Smooth muscle cell (in vitro differentiated cells): ENCODE measurements around the gene PRAF2. TPM values are rescaled to one million over a fixed set of nuclear protein-coding genes. Genes with fewer than 3 reads are reported as not detected.
A peak's percentile ranks its signal among the peaks of the same experiment; 100 is the strongest.

Experiments
- DNase-seq: peaks from one replicate; lab custom pipeline; 2025; ENCODE audit not compliant: unreplicated experiment; lab: John Stamatoyannopoulos, UW
- H2AFZ ChIP-seq: fragments of 200-600 bp; sonication (generic); 2 replicates; pipeline ENCODE4 v1.6.0; 2016; ENCODE audit warnings: antibody characterized with exemption, low read depth, mild to moderate bottlenecking
- H3F3A ChIP-seq: fragments of 200-600 bp; sonication (generic); 2 replicates; pipeline ENCODE4 v1.6.0; 2017; ENCODE audit warnings: antibody characterized with exemption, low read depth
- H3K27ac ChIP-seq: fragments of 200-600 bp; sonication (generic); 2 replicates; pipeline ENCODE4 v1.5.1; 2016; ENCODE audit warnings: low read depth, mild to moderate bottlenecking
- H3K27me3 ChIP-seq: fragments of 200-600 bp; sonication (generic); 2 replicates; pipeline ENCODE4 v1.6.1; 2016; ENCODE audit warnings: low read depth, mild to moderate bottlenecking
- H3K36me3 ChIP-seq: fragments of 200-600 bp; sonication (generic); 2 replicates; pipeline ENCODE4 v1.5.1; 2016; ENCODE audit warnings: low read depth
- H3K4me1 ChIP-seq: fragments of 200-600 bp; sonication (generic); 2 replicates; pipeline ENCODE4 v1.5.1; 2016; ENCODE audit warnings: low read depth
- H3K4me2 ChIP-seq: fragments of 200-600 bp; sonication (generic); 2 replicates; pipeline ENCODE4 v1.6.0; 2016; ENCODE audit warnings: mild to moderate bottlenecking
- H3K4me3 ChIP-seq: fragments of 200-600 bp; sonication (generic); 2 replicates; pipeline ENCODE4 v1.5.1; 2016; ENCODE audit warnings: mild to moderate bottlenecking
- H3K79me2 ChIP-seq: fragments of 200-600 bp; sonication (generic); 2 replicates; pipeline ENCODE4 v1.6.0; 2016; ENCODE audit warnings: low read depth, mild to moderate bottlenecking
- H3K9ac ChIP-seq: fragments of 200-600 bp; sonication (generic); 2 replicates; pipeline ENCODE4 v1.6.0; 2016; ENCODE audit warnings: low read depth
- H3K9me3 ChIP-seq: fragments of 200-600 bp; sonication (generic); replicated peaks from 2 replicates; pipeline ENCODE4 v1.5.1; 2016; ENCODE audit warnings: low read depth
- H4K20me1 ChIP-seq: fragments of 200-600 bp; sonication (generic); 2 replicates; pipeline ENCODE4 v1.6.0; 2016; ENCODE audit warnings: low read depth
- WGBS: methylation state at CpG from one replicate; pipeline ENCODE4 v1.1.7; 2016; ENCODE audit warnings: low lambda C conversion rate; 5-methylcytosine and 5-hydroxymethylcytosine counted together
- polyA plus RNA-seq: library from polyadenylated mRNA; unstranded; fragments of >200 nt; fragmentation: Nextera tagmentation; extraction: Ambion mirVana; gene quantifications from 2 replicates; pipeline ENCODE4 v1.2.1, GENCODE V29; 2016
- total RNA-seq: library from RNA; depleted of rRNA; stranded (reverse); fragments of >200 nt; gene quantifications from 2 replicates; pipeline ENCODE4 v1.2.3, GENCODE V29; 2014
- TF ChIP-seq, protein P1 (sequence below): fragments of 200-600 bp; sonication (generic); IDR thresholded peaks from 2 replicates; pipeline ENCODE4 v1.5.1; 2017; ENCODE audit warnings: borderline replicate concordance, mild to moderate bottlenecking, antibody characterized with exemption; ENCODE audit not compliant: insufficient read depth, poor library complexity, severe bottlenecking

PRAF2 gene
- total and polyA plus RNA-seq, 2 experiments from 2014 or later = 43.6 to 143 TPM

DNA sequence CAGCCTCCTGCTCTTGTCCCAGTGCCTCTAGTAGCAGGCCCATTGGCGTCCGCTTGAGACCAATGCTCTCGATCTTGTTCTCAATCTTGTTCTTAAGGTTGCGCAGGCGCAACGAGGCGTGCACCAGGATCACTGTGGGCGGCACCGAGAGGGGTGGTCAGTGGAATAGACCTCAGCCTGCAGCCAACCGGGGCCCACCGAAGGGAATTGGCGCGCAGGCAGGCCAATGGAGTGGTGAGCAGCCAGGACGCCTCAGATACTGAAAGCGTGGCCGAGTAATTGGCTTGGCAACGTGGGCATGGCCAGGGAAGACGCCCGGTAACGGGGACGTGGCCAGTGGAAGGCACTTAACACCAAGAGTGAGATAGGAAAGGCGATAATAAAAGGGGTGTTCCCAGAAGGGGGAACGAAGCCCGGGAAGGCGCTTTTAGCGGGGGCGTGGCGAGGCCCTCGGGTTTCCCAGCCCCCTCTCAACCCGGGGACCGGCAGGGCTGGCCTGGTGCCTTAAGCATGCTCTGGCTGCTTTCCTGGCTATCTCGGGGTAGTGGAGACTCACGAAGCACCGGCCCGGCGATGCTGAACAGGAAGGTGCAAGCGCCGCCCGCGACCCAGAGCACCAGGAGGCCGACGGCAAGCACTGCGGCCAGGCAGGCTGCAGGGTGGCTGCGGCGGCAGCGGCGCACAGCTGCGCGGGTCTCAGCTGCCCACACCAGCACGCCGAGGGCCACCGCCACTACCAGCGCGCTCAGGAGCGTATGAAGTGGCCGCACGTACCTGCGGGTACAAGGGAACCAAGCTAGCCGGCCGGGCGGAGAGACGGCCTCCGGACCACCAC lies 1.7 kb downstream of the PRAF2 start:
- no peaks in the 10 kb centered on the region for H4K20me1 ChIP-seq

DNA sequence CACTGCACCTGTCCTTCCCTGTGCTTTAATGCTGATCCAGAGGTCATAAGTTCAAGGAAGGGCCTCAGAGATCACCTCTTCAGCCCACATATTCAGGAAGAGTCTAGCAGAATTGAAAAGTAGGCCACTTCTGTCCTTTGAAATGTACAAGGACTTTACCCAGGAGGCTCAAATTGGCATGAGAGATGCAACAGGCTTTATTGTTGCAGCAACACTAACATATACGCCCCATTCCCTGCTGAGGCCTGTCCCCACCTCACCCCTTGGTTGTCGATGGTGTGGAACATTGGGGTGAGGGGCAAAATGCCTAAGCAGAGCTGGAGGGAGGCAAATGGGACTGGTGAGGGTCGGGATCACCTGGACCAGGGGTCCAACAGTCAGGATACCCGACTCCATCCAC lies 2.8 kb downstream of the PRAF2 start:
- H3F3A ChIP-seq = no peaks in the 10 kb centered on the region
- WGBS = 90% methylated on average over 4 of the region's 4 CpGs
- no peaks in the 10 kb centered on the region for H3K4me1 ChIP-seq
- no peaks in the 10 kb centered on the region for H3K27me3 ChIP-seq
- no peak for DNase-seq
- H2AFZ ChIP-seq = no peak overlapping the region
- TF ChIP-seq, protein P1, sequence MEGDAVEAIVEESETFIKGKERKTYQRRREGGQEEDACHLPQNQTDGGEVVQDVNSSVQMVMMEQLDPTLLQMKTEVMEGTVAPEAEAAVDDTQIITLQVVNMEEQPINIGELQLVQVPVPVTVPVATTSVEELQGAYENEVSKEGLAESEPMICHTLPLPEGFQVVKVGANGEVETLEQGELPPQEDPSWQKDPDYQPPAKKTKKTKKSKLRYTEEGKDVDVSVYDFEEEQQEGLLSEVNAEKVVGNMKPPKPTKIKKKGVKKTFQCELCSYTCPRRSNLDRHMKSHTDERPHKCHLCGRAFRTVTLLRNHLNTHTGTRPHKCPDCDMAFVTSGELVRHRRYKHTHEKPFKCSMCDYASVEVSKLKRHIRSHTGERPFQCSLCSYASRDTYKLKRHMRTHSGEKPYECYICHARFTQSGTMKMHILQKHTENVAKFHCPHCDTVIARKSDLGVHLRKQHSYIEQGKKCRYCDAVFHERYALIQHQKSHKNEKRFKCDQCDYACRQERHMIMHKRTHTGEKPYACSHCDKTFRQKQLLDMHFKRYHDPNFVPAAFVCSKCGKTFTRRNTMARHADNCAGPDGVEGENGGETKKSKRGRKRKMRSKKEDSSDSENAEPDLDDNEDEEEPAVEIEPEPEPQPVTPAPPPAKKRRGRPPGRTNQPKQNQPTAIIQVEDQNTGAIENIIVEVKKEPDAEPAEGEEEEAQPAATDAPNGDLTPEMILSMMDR = no peak
- H4K20me1 ChIP-seq = no peaks in the 10 kb centered on the region
- H3K36me3 ChIP-seq = no peaks in the 10 kb centered on the region
- no peak overlapping the region for H3K27ac ChIP-seq
- H3K4me2 ChIP-seq = no peak overlapping the region
- H3K9ac ChIP-seq = no peak overlapping the region
- H3K4me3 ChIP-seq = no peak overlapping the region
- H3K79me2 ChIP-seq = peaks cover 7% of the 10 kb centered on the region
- H3K9me3 ChIP-seq = no peaks in the 10 kb centered on the region

More for the DNA sequence above, 1.7 kb downstream of the PRAF2 start:
- Histone ChIP-seq H3K4me1 (no peaks in the 10 kb centered on the region), H3K79me2 (peaks cover 7% of the 10 kb centered on the region), H3K27ac (no peak overlapping the region), H3K9ac (no peak overlapping the region), H3K4me3 (peak overlapping the region; percentile 71), H3K36me3 (no peaks in the 10 kb centered on the region), H3F3A (no peaks in the 10 kb centered on the region), H3K4me2 (peak overlapping the region; percentile 86), H3K27me3 (no peaks in the 10 kb centered on the region), H3K9me3 (no peaks in the 10 kb centered on the region), H2AFZ (no peak overlapping the region)
- WGBS = 89% methylated on average over 55 of the region's 63 CpGs
- DNase-seq = no peak
- TF ChIP-seq, protein P1 = no peak

DNA sequence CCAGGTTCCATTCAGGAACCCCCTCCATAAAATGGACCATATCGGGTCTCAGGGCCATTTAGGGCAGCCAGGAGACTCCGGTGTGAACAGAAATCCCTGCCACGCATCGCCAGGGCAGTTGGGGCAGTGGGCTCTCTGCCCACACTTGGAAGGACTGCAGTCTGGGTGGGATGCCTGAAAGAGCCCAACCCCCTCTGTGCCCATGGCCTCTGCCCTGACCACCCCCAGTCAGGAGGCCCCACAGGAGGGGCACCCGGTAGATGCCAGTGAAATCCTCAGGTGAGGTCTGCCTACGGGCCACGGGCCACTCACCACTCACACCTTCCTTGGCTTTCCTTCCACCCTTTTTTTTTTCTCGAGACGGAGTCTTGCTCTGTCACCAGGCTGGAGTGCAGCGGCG lies 4.8 kb downstream of the PRAF2 start:
- Histone ChIP-seq H3K4me1 (no peaks in the 10 kb centered on the region), H3K4me2 (no peak overlapping the region), H3K27me3 (no peaks in the 10 kb centered on the region), H3F3A (no peaks in the 10 kb centered on the region), H2AFZ (no peak overlapping the region), H4K20me1 (no peaks in the 10 kb centered on the region), H3K79me2 (peaks cover 7% of the 10 kb centered on the region), H3K27ac (no peak overlapping the region), H3K9ac (no peak overlapping the region), H3K36me3 (no peaks in the 10 kb centered on the region), H3K9me3 (no peaks in the 10 kb centered on the region), H3K4me3 (no peak overlapping the region)
- TF ChIP-seq, protein P1 = no peak
- WGBS = 96% methylated on average over 11 of the region's 11 CpGs
- no peak for DNase-seq
